ENCODE data around the gene SLC7A5.
"Not testable (repeated sequence)": the region's sequence is repeated elsewhere in the genome, so short reads cannot be mapped to it uniquely, and the experiment has no call there.

SLC7A5 gene

GRCh38 chr16:87834005-87834667, 35.2 kb downstream of the SLC7A5 start:
- DNase-seq (ENCODE audit: low spot score), result no peak

GRCh38 chr16:87833548-87833947, 35.8 kb downstream of the SLC7A5 start:
- no peak for DNase-seq (ENCODE audit: low spot score)

GRCh38 chr16:87832741-87833502, 36.4 kb downstream of the SLC7A5 start:
- DNase-seq (ENCODE audit: low spot score), result no peak

GRCh38 chr16:87832137-87832527, 37.2 kb downstream of the SLC7A5 start:
- no peak for DNase-seq (ENCODE audit: low spot score)

GRCh38 chr16:87831421-87832136, 37.7 kb downstream of the SLC7A5 start:
- DNase-seq (ENCODE audit: low spot score), result no peak

GRCh38 chr16:87830673-87831420, 38.5 kb downstream of the SLC7A5 start:
- DNase-seq (ENCODE audit: low spot score), result no peak

GRCh38 chr16:87829988-87830672, 39.2 kb downstream of the SLC7A5 start:
- no peak for DNase-seq (ENCODE audit: low spot score)

GRCh38 chr16:87829622-87829980, 39.7 kb downstream of the SLC7A5 start:
- no peak for DNase-seq (ENCODE audit: low spot score)

GRCh38 chr16:87828907-87829621, 40.2 kb downstream of the SLC7A5 start:
- DNase-seq (ENCODE audit: low spot score), result no peak

- no peak for DNase-seq (ENCODE audit: low spot score)
Measured at GRCh38 chr16:87828071-87828906, 41.0 kb downstream of the SLC7A5 start.

GRCh38 chr16:87827588-87827915, 41.8 kb downstream of the SLC7A5 start:
- DNase-seq (ENCODE audit: low spot score), result not testable (repeated sequence)

- no peak for DNase-seq (ENCODE audit: low spot score)
Measured at GRCh38 chr16:87826798-87827587, 42.3 kb downstream of the SLC7A5 start.

- DNase-seq (ENCODE audit: low spot score), result not testable (repeated sequence)
Measured at GRCh38 chr16:87826407-87826797, 42.9 kb downstream of the SLC7A5 start.

GRCh38 chr16:87825842-87826120, 43.5 kb downstream of the SLC7A5 start:
- not testable (repeated sequence) for DNase-seq (ENCODE audit: low spot score)

GRCh38 chr16:87824991-87825841, 44.1 kb downstream of the SLC7A5 start:
- no peak for DNase-seq (ENCODE audit: low spot score)

GRCh38 chr16:87824016-87824990, 45.0 kb downstream of the SLC7A5 start:
- DNase-seq (ENCODE audit: low spot score), result no peak

- no peak for DNase-seq (ENCODE audit: low spot score)
Measured at GRCh38 chr16:87823181-87823929, 46.0 kb downstream of the SLC7A5 start.

Data from ecto neural progenitor cell (in vitro differentiated cells).